Esophagus squamous epithelium (tissue), 4 donors: ENCODE data around the gene ZIC4.

Experiments
- POLR2A ChIP-seq, 4 donors: fragments of 450-650 bp; IDR thresholded peaks; one replicate each; pipeline ENCODE4 v1.6.1; 2017; ENCODE audit warnings: antibody characterized with exemption in 4 of 4, mild to moderate bottlenecking in 4 of 4, moderate library complexity in 3 of 4
- TF ChIP-seq, protein P1 (sequence below), 6 experiments: fragments of 450-650 bp in 4 of 6; fragments of 200-600 bp in 2 of 6; sonication (generic) in 2 of 6; IDR thresholded peaks; one replicate each; pipeline ENCODE4 v1.5.1; 2016 to 2019; ENCODE audit warnings: antibody characterized with exemption in 6 of 6, mild to moderate bottlenecking in 4 of 6, moderate library complexity in 4 of 6

DNA sequence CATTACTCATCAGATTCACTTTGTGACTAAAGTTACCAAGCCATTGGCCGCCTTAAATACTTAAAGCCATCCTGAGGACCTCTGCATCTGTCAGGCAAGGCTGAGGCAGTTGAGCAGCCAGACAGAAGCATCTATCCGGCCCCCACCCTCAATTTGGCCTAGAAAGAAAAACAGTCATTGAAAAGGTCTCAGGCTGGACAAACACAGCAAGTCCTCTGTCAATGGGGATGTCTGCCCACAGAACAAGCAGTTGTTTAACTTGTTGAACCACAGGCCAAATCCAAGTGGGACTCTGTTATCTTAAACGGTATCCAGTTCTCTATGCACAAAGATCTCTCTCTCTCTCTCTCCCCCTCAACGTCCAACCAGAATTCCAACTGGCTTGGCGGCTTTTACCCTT lies 2.8 kb downstream of the ZIC4 start:
- TF ChIP-seq, protein P1, sequence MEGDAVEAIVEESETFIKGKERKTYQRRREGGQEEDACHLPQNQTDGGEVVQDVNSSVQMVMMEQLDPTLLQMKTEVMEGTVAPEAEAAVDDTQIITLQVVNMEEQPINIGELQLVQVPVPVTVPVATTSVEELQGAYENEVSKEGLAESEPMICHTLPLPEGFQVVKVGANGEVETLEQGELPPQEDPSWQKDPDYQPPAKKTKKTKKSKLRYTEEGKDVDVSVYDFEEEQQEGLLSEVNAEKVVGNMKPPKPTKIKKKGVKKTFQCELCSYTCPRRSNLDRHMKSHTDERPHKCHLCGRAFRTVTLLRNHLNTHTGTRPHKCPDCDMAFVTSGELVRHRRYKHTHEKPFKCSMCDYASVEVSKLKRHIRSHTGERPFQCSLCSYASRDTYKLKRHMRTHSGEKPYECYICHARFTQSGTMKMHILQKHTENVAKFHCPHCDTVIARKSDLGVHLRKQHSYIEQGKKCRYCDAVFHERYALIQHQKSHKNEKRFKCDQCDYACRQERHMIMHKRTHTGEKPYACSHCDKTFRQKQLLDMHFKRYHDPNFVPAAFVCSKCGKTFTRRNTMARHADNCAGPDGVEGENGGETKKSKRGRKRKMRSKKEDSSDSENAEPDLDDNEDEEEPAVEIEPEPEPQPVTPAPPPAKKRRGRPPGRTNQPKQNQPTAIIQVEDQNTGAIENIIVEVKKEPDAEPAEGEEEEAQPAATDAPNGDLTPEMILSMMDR (IDR thresholded peaks at IDR 0.05), result no peak
- no peak for TF ChIP-seq POLR2A (IDR thresholded peaks at IDR 0.05)
